Activated naive CD4-positive, alpha-beta T cell (primary cell): ENCODE results near the gene TIGD7.
A peak's percentile ranks its signal among the peaks of the same experiment; 100 is the strongest.

Experiments used
- DNase-seq, 4 experiments: peaks; one replicate each; lab custom pipeline; 2025; lab: John Stamatoyannopoulos, UW

TIGD7 gene

GRCh38 chr16:3305109-3306068, at the start of gene TIGD7, which contains the start of gene ZNF75A:
TIGD7 (minus strand) TSS chr16:3305430; CDS start chr16:3300614, 4,816 bp downstream.
ZNF75A (plus strand) TSS chr16:3305497; CDS start chr16:3308429, 2,932 bp downstream.
- DNase-seq: peak; percentile 43 to 76 (median 56)

GRCh38 chr16:3349175-3349574, 43.9 kb upstream of the TIGD7 start:
- no peak for DNase-seq

GRCh38 chr16:3348547-3349167, 43.4 kb upstream of the TIGD7 start:
- no peak for DNase-seq

- DNase-seq: no peak
Observed at GRCh38 chr16:3347586-3347985, 42.4 kb upstream of the TIGD7 start.

- DNase-seq: no peak
Observed at GRCh38 chr16:3346041-3346440, 40.8 kb upstream of the TIGD7 start.

- DNase-seq: no peak
Observed at GRCh38 chr16:3328643-3329042, 23.4 kb upstream of the TIGD7 start.

- DNase-seq: no peak
Observed at GRCh38 chr16:3328104-3328503, 22.9 kb upstream of the TIGD7 start.

GRCh38 chr16:3327514-3327913, 22.3 kb upstream of the TIGD7 start:
- DNase-seq: no peak

GRCh38 chr16:3321816-3322215, 16.6 kb upstream of the TIGD7 start:
- DNase-seq: no peak

- no peak for DNase-seq
Observed at GRCh38 chr16:3317315-3317999, 12.2 kb upstream of the TIGD7 start.

- DNase-seq: no peak
Observed at GRCh38 chr16:3311496-3311895, 6.3 kb upstream of the TIGD7 start.

GRCh38 chr16:3306078-3306477, 848 bp upstream of the TIGD7 start:
- DNase-seq: no peak

- DNase-seq: no peak
Observed at GRCh38 chr16:3304370-3304769, 860 bp downstream of the TIGD7 start.

GRCh38 chr16:3295783-3296182, 9.4 kb downstream of the TIGD7 start:
- no peak for DNase-seq

- DNase-seq: no peak
Observed at GRCh38 chr16:3295209-3295608, 10.0 kb downstream of the TIGD7 start.

GRCh38 chr16:3292604-3293003, 12.6 kb downstream of the TIGD7 start:
- no peak for DNase-seq

- DNase-seq: no peak
Observed at GRCh38 chr16:3289998-3290673, 15.1 kb downstream of the TIGD7 start.

- no peak for DNase-seq
Observed at GRCh38 chr16:3285131-3285530, 20.1 kb downstream of the TIGD7 start.

- no peak for DNase-seq
Observed at GRCh38 chr16:3283543-3284447, 21.4 kb downstream of the TIGD7 start.

- peak; percentile 75 to 88 (median 83) for DNase-seq
Observed at GRCh38 chr16:3282730-3283542, 22.3 kb downstream of the TIGD7 start, which contains the start of gene ZNF263. ZNF263 (plus strand) TSS chr16:3283491; CDS start chr16:3283819, 328 bp downstream.
